Loucy (cell line): ENCODE measurements around the gene BRPF3.

Experiments
- H2AFZ ChIP-seq: fragments of 200-600 bp; sonication (generic); 2 replicates; pipeline ENCODE4 v1.6.0; 2016; ENCODE audit warnings: antibody characterized with exemption, mild to moderate bottlenecking, low read length, moderate library complexity
- H3F3A ChIP-seq: fragments of 200-600 bp; 2 replicates; pipeline ENCODE4 v1.6.0; 2016; ENCODE audit warnings: antibody characterized with exemption, low read depth, mild to moderate bottlenecking
- H3K27me3 ChIP-seq: fragments of 200-600 bp; sonication (generic); 2 replicates; pipeline ENCODE4 v1.6.1; 2014; ENCODE audit warnings: low read length, mild to moderate bottlenecking; ENCODE audit not compliant: insufficient read depth, poor library complexity, severe bottlenecking
- H3K36me3 ChIP-seq: fragments of 200-600 bp; sonication (generic); 2 replicates; pipeline ENCODE4 v1.6.1; 2016; ENCODE audit warnings: low read length; ENCODE audit not compliant: insufficient read depth
- H3K4me1 ChIP-seq: fragments of 200-600 bp; sonication (generic); 2 replicates; pipeline ENCODE4 v1.5.1; 2014; ENCODE audit warnings: low read length, mild to moderate bottlenecking; ENCODE audit not compliant: insufficient read depth, poor library complexity, severe bottlenecking
- H3K4me2 ChIP-seq: fragments of 200-600 bp; sonication (generic); 2 replicates; pipeline ENCODE4 v1.6.0; 2014; ENCODE audit warnings: antibody characterized with exemption, low read length, low read depth, mild to moderate bottlenecking; ENCODE audit not compliant: poor library complexity, severe bottlenecking
- H3K4me3 ChIP-seq: fragments of 200-600 bp; sonication (generic); 2 replicates; pipeline ENCODE4 v1.5.1; 2014; ENCODE audit warnings: low read length, mild to moderate bottlenecking, mixed read lengths; ENCODE audit not compliant: poor library complexity, severe bottlenecking
- H3K79me2 ChIP-seq: fragments of 200-600 bp; sonication (generic); 2 replicates; pipeline ENCODE4 v1.6.1; 2014; ENCODE audit warnings: low read length; ENCODE audit not compliant: insufficient read depth
- H3K9ac ChIP-seq: fragments of 200-600 bp; sonication (generic); 2 replicates; pipeline ENCODE4 v1.6.0; 2014; ENCODE audit warnings: mild to moderate bottlenecking, low read depth, low read length, moderate library complexity; ENCODE audit not compliant: poor library complexity, severe bottlenecking
- H3K9me2 ChIP-seq: fragments of 200-600 bp; sonication (generic); replicated peaks from 2 replicates; pipeline ENCODE4 v1.6.1; 2016; ENCODE audit warnings: low read depth, low read length, mixed read lengths
- H3K9me3 ChIP-seq: fragments of 200-600 bp; sonication (generic); 2 replicates; pipeline ENCODE4 v1.6.1; 2014; ENCODE audit warnings: mild to moderate bottlenecking, antibody characterized with exemption, low read length, low read depth; ENCODE audit not compliant: insufficient read depth
- H4K20me1 ChIP-seq: fragments of 200-600 bp; sonication (generic); 2 replicates; pipeline ENCODE4 v1.6.0; 2014; ENCODE audit warnings: antibody characterized with exemption, low read length, mild to moderate bottlenecking; ENCODE audit not compliant: insufficient read depth, poor library complexity, severe bottlenecking
- EZH2phosphoT487 ChIP-seq: fragments of 200-600 bp; IDR thresholded peaks from 2 replicates; pipeline ENCODE4 v1.6.1; 2018; ENCODE audit warnings: antibody characterized with exemption, mild to moderate bottlenecking, moderate library complexity, borderline replicate concordance
- TF ChIP-seq, protein P1 (sequence below): fragments of 200-600 bp; sonication (generic); conservative IDR thresholded peaks from 2 replicates; pipeline ENCODE4 v1.5.1; 2014; ENCODE audit warnings: mild to moderate bottlenecking, antibody characterized with exemption, low read length

The BRPF3 gene

DNA sequence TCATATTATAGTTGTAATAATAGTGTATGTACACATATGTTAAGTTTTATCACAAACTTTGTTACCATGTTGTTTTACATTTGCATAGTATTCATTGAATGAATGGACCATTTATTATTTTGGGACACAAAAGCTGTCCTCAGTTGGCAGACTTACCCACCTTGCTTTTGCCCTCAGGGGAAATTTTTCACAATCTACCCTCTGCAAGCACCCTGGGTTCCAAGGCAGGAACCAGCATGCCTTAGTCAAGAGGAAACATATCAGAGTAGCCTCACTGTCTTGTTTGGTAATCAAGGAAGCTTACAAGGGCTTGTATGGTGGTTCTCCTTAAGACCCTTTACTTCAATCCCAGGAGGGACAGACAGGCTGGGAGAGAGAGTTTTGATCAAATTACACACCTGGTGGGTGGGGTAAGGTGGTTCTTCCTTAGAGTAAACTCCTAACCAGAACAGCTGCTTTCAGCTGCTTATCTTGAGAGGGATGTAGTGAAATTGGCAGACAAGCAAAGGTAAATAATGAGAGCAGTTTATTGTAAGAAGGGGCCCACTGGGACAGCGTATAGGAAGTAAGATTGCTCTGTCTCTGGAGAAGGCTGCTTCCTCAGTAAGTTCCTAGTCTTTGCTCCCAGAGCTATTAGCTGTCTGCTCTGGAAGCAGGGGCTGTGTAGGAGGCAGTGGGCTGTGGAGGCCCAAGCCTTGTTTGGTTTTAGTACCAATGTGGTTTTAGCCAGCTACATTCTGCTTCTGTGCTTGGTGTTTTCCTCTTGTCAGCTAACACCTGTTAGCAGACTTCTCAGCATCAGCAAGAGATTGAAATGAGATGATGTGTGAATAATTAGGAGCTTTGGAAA, 31.1 kb downstream of the BRPF3 start:
- no peak for TF ChIP-seq EZH2phosphoT487
- TF ChIP-seq, protein P1, sequence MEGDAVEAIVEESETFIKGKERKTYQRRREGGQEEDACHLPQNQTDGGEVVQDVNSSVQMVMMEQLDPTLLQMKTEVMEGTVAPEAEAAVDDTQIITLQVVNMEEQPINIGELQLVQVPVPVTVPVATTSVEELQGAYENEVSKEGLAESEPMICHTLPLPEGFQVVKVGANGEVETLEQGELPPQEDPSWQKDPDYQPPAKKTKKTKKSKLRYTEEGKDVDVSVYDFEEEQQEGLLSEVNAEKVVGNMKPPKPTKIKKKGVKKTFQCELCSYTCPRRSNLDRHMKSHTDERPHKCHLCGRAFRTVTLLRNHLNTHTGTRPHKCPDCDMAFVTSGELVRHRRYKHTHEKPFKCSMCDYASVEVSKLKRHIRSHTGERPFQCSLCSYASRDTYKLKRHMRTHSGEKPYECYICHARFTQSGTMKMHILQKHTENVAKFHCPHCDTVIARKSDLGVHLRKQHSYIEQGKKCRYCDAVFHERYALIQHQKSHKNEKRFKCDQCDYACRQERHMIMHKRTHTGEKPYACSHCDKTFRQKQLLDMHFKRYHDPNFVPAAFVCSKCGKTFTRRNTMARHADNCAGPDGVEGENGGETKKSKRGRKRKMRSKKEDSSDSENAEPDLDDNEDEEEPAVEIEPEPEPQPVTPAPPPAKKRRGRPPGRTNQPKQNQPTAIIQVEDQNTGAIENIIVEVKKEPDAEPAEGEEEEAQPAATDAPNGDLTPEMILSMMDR: no peak
- no peaks in the 10 kb centered on the region for H3K9me3 ChIP-seq
- no peaks in the 10 kb centered on the region for H3K79me2 ChIP-seq
- H3K4me2 ChIP-seq: peak overlapping the region; percentile 4
- no peaks in the 10 kb centered on the region for H4K20me1 ChIP-seq
- no peaks in the 10 kb centered on the region for H3F3A ChIP-seq
- peaks cover 22% of the 10 kb centered on the region for H3K4me1 ChIP-seq
- no peaks in the 10 kb centered on the region for H3K27me3 ChIP-seq
- no peak overlapping the region for H3K4me3 ChIP-seq
- H2AFZ ChIP-seq: no peak overlapping the region
- H3K9me2 ChIP-seq: no peaks in the 10 kb centered on the region
- H3K36me3 ChIP-seq: peaks cover 89% of the 10 kb centered on the region; the same call in 1 of the 2 replicates
- H3K9ac ChIP-seq: peak overlapping the region; percentile 11

DNA sequence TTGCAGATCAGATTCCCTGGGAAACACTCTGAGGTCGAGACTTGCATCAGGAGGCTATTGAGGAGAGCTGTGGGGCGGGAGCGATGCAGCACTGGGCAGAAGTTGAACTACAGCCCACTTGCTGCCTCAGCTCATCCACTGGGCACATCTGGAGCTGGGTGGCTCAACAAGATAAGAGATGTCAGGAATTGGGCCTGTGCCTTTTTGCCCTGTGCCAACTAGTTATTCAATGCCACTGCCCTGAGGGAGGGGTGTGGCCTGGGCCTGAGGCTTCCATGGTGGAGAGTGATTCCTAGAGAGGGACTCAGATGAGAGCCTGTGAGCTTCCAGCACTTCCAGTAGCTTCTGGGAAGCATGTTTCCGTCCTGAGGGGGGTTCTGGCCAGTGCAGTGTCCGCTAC, 32.7 kb downstream of the BRPF3 start:
- peaks cover 22% of the 10 kb centered on the region for H3K4me1 ChIP-seq
- no peak overlapping the region for H3K4me3 ChIP-seq
- no peaks in the 10 kb centered on the region for H3K79me2 ChIP-seq
- H3K4me2 ChIP-seq: no peak overlapping the region
- no peak overlapping the region for H3K9ac ChIP-seq
- H2AFZ ChIP-seq: no peak overlapping the region
- H3K36me3 ChIP-seq: peaks cover 87% of the 10 kb centered on the region; the same call in 1 of the 2 replicates
- no peaks in the 10 kb centered on the region for H3K9me3 ChIP-seq
- H4K20me1 ChIP-seq: no peaks in the 10 kb centered on the region
- no peaks in the 10 kb centered on the region for H3K9me2 ChIP-seq
- no peaks in the 10 kb centered on the region for H3F3A ChIP-seq
- TF ChIP-seq, protein P1: no peak
- no peaks in the 10 kb centered on the region for H3K27me3 ChIP-seq

DNA sequence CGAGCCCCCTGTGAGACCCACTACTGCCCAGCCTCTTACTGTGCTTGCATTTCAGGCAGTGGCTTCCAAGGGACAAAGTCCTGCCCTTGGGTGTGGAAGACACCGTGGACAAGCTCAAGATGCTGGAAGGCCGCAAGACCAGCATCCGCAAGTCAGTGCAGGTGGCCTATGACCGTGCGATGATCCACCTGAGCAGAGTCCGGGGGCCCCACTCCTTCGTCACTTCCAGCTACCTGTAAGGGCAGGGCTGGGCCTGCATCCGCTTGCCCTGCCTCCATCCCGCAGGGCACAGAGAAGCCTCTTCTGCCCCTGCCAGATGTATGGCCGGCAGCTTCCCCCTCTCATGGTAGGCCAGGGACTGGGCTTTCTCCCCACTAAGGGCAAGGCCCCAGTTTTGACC, 33.8 kb downstream of the BRPF3 start:
- H3K36me3 ChIP-seq: peaks cover 75% of the 10 kb centered on the region; the same call in 1 of the 2 replicates
- H3K9me2 ChIP-seq: no peaks in the 10 kb centered on the region
- no peaks in the 10 kb centered on the region for H3K79me2 ChIP-seq
- no peaks in the 10 kb centered on the region for H3F3A ChIP-seq
- TF ChIP-seq, protein P1: no peak
- no peak for TF ChIP-seq EZH2phosphoT487
- no peaks in the 10 kb centered on the region for H4K20me1 ChIP-seq
- H3K9me3 ChIP-seq: no peaks in the 10 kb centered on the region
- no peak overlapping the region for H3K4me2 ChIP-seq
- H3K9ac ChIP-seq: no peak overlapping the region
- H2AFZ ChIP-seq: no peak overlapping the region
- no peaks in the 10 kb centered on the region for H3K27me3 ChIP-seq
- H3K4me3 ChIP-seq: no peak overlapping the region
- peaks cover 22% of the 10 kb centered on the region for H3K4me1 ChIP-seq
